Measurements from ENCODE around the gene YWHAG. TPM values are rescaled to one million over a fixed set of nuclear protein-coding genes. Genes with fewer than 3 reads are reported as not detected.
"Not testable (repeated sequence)": the region's sequence is repeated elsewhere in the genome, so short reads cannot be mapped to it uniquely, and the experiment has no call there.

Gene YWHAG
- total RNA-seq, 6 donors from 2014 or later = 51.3 to 114 (median 73.4) TPM

- Histone ChIP-seq H3K9me3 (no peaks in the 10 kb centered on the region), H3K4me1 (peaks cover 34 to 51% (median 45%) of the 10 kb centered on the region in 4 donors), H3K4me3 (peak overlapping the region; percentile 4 to 49 (median 38)), H3K27me3 (no peaks in the 10 kb centered on the region), H3K36me3 (no peaks in the 10 kb centered on the region), H3K27ac (peak overlapping the region; percentile 83 to 93 (median 92))
- peak; percentile 84 to 93 for DNase-seq
- peak; percentile 91 to 94 for ATAC-seq (ENCODE audit: low FRiP score in 2 of 2)
- no peak for TF ChIP-seq EP300 (IDR thresholded peaks at IDR 0.05)
- TF ChIP-seq POLR2AphosphoS5 (IDR thresholded peaks at IDR 0.05) = peak; percentile 41 to 75
- peak; percentile 97 to 98 (median 98) for TF ChIP-seq CTCF (IDR thresholded peaks at IDR 0.05)
- TF ChIP-seq POLR2A (IDR thresholded peaks at IDR 0.05) = peak in 1 of 4 donors; percentile 44
- WGBS, 2 donors = 18 to 20% methylated on average over 25 to 28 of the region's 30 CpGs
Measured at GRCh38 chr7:76291351-76292212, 67.2 kb downstream of the YWHAG start.

GRCh38 chr7:76290847-76291350 is 67.9 kb downstream of the YWHAG start:
- not testable (repeated sequence) for H3K36me3 ChIP-seq; H3K9me3 ChIP-seq; H3K27me3 ChIP-seq; DNase-seq; H3K4me3 ChIP-seq; ATAC-seq (ENCODE audit: low FRiP score in 2 of 2)
- peak overlapping the region in 3 of 4 donors; percentile 91 to 93 (median 92) for H3K27ac ChIP-seq
- WGBS, 2 donors = 92 to 95% methylated on average over 6 of the region's 6 CpGs
- peaks cover 29 to 44% (median 40%) of the 10 kb centered on the region in 4 donors for H3K4me1 ChIP-seq

- 86 to 89% methylated on average over 14 to 15 of the region's 16 CpGs for WGBS, 2 donors
- Histone ChIP-seq H3K9me3 (no peaks in the 10 kb centered on the region), H3K27me3 (peaks cover 0 to 19% (median 14%) of the 10 kb centered on the region in 4 donors), H3K27ac (no peak overlapping the region), H3K4me3 (no peak overlapping the region), H3K36me3 (no peaks in the 10 kb centered on the region), H3K4me1 (peaks cover 20 to 23% (median 21%) of the 10 kb centered on the region in 4 donors)
- TF ChIP-seq CTCF (IDR thresholded peaks at IDR 0.05) (no peak), EP300 (IDR thresholded peaks at IDR 0.05) (no peak), POLR2AphosphoS5 (IDR thresholded peaks at IDR 0.05) (no peak), POLR2A (IDR thresholded peaks at IDR 0.05) (no peak)
- ATAC-seq (ENCODE audit: low FRiP score in 2 of 2) (no peak), DNase-seq (no peak)
Measured at GRCh38 chr7:76286842-76287403, 71.9 kb downstream of the YWHAG start.

- peaks cover 15 to 22% (median 19%) of the 10 kb centered on the region in 4 donors for H3K4me1 ChIP-seq
- ATAC-seq (ENCODE audit: low FRiP score in 2 of 2) = no peak
- 82 to 84% methylated on average over 22 to 25 of the region's 29 CpGs for WGBS, 2 donors
- peaks cover 0 to 24% (median 16%) of the 10 kb centered on the region in 4 donors for H3K27me3 ChIP-seq
- DNase-seq = peak in 1 of 2 donors; percentile 82
- no peak for TF ChIP-seq CTCF (IDR thresholded peaks at IDR 0.05)
- TF ChIP-seq POLR2A (IDR thresholded peaks at IDR 0.05) = no peak
- TF ChIP-seq POLR2AphosphoS5 (IDR thresholded peaks at IDR 0.05) = no peak
- TF ChIP-seq EP300 (IDR thresholded peaks at IDR 0.05) = no peak
- H3K4me3 ChIP-seq = no peak overlapping the region
- no peaks in the 10 kb centered on the region for H3K9me3 ChIP-seq
- no peaks in the 10 kb centered on the region for H3K36me3 ChIP-seq
- no peak overlapping the region for H3K27ac ChIP-seq
Measured at GRCh38 chr7:76285604-76286374, 73.0 kb downstream of the YWHAG start.
